Measurements from ENCODE around the gene FLNC.

Gene FLNC

GRCh38 chr7:128881458-128882125, 51.4 kb downstream of the FLNC start:
- no peak for DNase-seq

- DNase-seq: no peak
Measured at GRCh38 chr7:128882134-128882533, 51.9 kb downstream of the FLNC start.

- DNase-seq: peak; percentile 95
Measured at GRCh38 chr7:128883622-128884448, 53.6 kb downstream of the FLNC start.

GRCh38 chr7:128884561-128885369, 54.6 kb downstream of the FLNC start:
- DNase-seq: no peak

- DNase-seq: no peak
Measured at GRCh38 chr7:128885370-128886187, 55.4 kb downstream of the FLNC start.

- DNase-seq: no peak
Measured at GRCh38 chr7:128886391-128887168, 56.4 kb downstream of the FLNC start.

GRCh38 chr7:128887169-128888038, 57.2 kb downstream of the FLNC start:
- DNase-seq: no peak

GRCh38 chr7:128888039-128888755, 58.0 kb downstream of the FLNC start:
- no peak for DNase-seq

- DNase-seq: no peak
Measured at GRCh38 chr7:128888756-128889095, 58.5 kb downstream of the FLNC start.

- no peak for DNase-seq
Measured at GRCh38 chr7:128889121-128889520, 58.9 kb downstream of the FLNC start.

- no peak for DNase-seq
Measured at GRCh38 chr7:128890306-128891109, 60.3 kb downstream of the FLNC start.

- no peak for DNase-seq
Measured at GRCh38 chr7:128891110-128891941, 61.1 kb downstream of the FLNC start.

- no peak for DNase-seq
Measured at GRCh38 chr7:128891942-128892269, 61.7 kb downstream of the FLNC start.

GRCh38 chr7:128892521-128893250, 62.5 kb downstream of the FLNC start:
- DNase-seq: no peak

GRCh38 chr7:128893251-128894100, 63.3 kb downstream of the FLNC start:
- DNase-seq: no peak

- DNase-seq: no peak
Measured at GRCh38 chr7:128894101-128894440, 63.9 kb downstream of the FLNC start.

GRCh38 chr7:128895320-128895719, 65.1 kb downstream of the FLNC start:
- DNase-seq: no peak

Measured in activated effector memory CD4-positive, alpha-beta T cell treated with anti-CD3 and anti-CD28 coated beads, Interleukin-2, amount 50 U/mL, for 16 hours (primary cell).